Measurements from ENCODE around the gene RUNX2. TPM values are rescaled to one million over a fixed set of nuclear protein-coding genes. Genes with fewer than 3 reads are reported as not detected.

RUNX2 gene
- total RNA-seq, 3 donors from 2014 or later, result 2.0 to 4.4 (median 3.4) TPM

GRCh38 chr6:45566882-45567281 is 238.8 kb downstream of the RUNX2 start:
- intact Hi-C loops (cut with DNase I, micrococcal nuclease), result no loop called here
- Histone ChIP-seq H3K4me1 (ENCODE audit: low read depth) (no peaks in the 10 kb centered on the region), H3K9me3 (no peaks in the 10 kb centered on the region), H3K4me3 (no peak overlapping the region), H3K36me3 (ENCODE audit: low read depth) (no peaks in the 10 kb centered on the region)
- no peak for TF ChIP-seq CTCF (IDR thresholded peaks at IDR 0.05)
- DNase-seq, result no peak
- peak; percentile 77 for ATAC-seq

- TF ChIP-seq CTCF (IDR thresholded peaks at IDR 0.05), result no peak
- DNase-seq, result no peak
- H3K4me1 ChIP-seq (ENCODE audit: low read depth), result no peaks in the 10 kb centered on the region
- intact Hi-C loops (cut with DNase I, micrococcal nuclease), result no loop called here
- no peaks in the 10 kb centered on the region for H3K36me3 ChIP-seq (ENCODE audit: low read depth)
- no peak for ATAC-seq
- no peak overlapping the region for H3K4me3 ChIP-seq
- no peaks in the 10 kb centered on the region for H3K9me3 ChIP-seq
Measured at GRCh38 chr6:45567879-45568278, 239.7 kb downstream of the RUNX2 start.

GRCh38 chr6:45568626-45569025 is 240.5 kb downstream of the RUNX2 start:
- TF ChIP-seq CTCF (IDR thresholded peaks at IDR 0.05), result no peak
- DNase-seq (no peak), ATAC-seq (no peak)
- Histone ChIP-seq H3K36me3 (ENCODE audit: low read depth) (no peaks in the 10 kb centered on the region), H3K4me1 (ENCODE audit: low read depth) (no peaks in the 10 kb centered on the region), H3K9me3 (no peaks in the 10 kb centered on the region), H3K4me3 (no peak overlapping the region)
- intact Hi-C loops (cut with DNase I, micrococcal nuclease), result no loop called here

GRCh38 chr6:45569210-45569945 is 241.2 kb downstream of the RUNX2 start:
- no peak for ATAC-seq
- no peak overlapping the region for H3K4me3 ChIP-seq
- H3K36me3 ChIP-seq (ENCODE audit: low read depth), result no peaks in the 10 kb centered on the region
- no peaks in the 10 kb centered on the region for H3K4me1 ChIP-seq (ENCODE audit: low read depth)
- intact Hi-C loops (cut with DNase I, micrococcal nuclease), result no loop called here
- no peak for TF ChIP-seq CTCF (IDR thresholded peaks at IDR 0.05)
- H3K9me3 ChIP-seq, result no peaks in the 10 kb centered on the region
- DNase-seq, result no peak

GRCh38 chr6:45571159-45571558 is 243.0 kb downstream of the RUNX2 start:
- no peak overlapping the region for H3K4me3 ChIP-seq
- TF ChIP-seq CTCF (IDR thresholded peaks at IDR 0.05), result no peak
- no peaks in the 10 kb centered on the region for H3K4me1 ChIP-seq (ENCODE audit: low read depth)
- DNase-seq (no peak), ATAC-seq (no peak)
- no peaks in the 10 kb centered on the region for H3K36me3 ChIP-seq (ENCODE audit: low read depth)
- H3K9me3 ChIP-seq, result no peaks in the 10 kb centered on the region
- intact Hi-C loops (cut with DNase I, micrococcal nuclease), result no loop called here
